CD4-positive, alpha-beta T cell treated with Interleukin-15 for 1 hour (primary cell): Measurements from ENCODE around the gene PER2.
A peak's percentile ranks its signal among the peaks of the same experiment; 100 is the strongest.
"Not testable (repeated sequence)": the region's sequence is repeated elsewhere in the genome, so short reads cannot be mapped to it uniquely, and the experiment has no call there.

Experiments
- DNase-seq: peaks from one replicate; pipeline ENCODE4 v3.0.0-alpha.2; 2020

Gene PER2, protein sequence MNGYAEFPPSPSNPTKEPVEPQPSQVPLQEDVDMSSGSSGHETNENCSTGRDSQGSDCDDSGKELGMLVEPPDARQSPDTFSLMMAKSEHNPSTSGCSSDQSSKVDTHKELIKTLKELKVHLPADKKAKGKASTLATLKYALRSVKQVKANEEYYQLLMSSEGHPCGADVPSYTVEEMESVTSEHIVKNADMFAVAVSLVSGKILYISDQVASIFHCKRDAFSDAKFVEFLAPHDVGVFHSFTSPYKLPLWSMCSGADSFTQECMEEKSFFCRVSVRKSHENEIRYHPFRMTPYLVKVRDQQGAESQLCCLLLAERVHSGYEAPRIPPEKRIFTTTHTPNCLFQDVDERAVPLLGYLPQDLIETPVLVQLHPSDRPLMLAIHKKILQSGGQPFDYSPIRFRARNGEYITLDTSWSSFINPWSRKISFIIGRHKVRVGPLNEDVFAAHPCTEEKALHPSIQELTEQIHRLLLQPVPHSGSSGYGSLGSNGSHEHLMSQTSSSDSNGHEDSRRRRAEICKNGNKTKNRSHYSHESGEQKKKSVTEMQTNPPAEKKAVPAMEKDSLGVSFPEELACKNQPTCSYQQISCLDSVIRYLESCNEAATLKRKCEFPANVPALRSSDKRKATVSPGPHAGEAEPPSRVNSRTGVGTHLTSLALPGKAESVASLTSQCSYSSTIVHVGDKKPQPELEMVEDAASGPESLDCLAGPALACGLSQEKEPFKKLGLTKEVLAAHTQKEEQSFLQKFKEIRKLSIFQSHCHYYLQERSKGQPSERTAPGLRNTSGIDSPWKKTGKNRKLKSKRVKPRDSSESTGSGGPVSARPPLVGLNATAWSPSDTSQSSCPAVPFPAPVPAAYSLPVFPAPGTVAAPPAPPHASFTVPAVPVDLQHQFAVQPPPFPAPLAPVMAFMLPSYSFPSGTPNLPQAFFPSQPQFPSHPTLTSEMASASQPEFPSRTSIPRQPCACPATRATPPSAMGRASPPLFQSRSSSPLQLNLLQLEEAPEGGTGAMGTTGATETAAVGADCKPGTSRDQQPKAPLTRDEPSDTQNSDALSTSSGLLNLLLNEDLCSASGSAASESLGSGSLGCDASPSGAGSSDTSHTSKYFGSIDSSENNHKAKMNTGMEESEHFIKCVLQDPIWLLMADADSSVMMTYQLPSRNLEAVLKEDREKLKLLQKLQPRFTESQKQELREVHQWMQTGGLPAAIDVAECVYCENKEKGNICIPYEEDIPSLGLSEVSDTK (N-terminal part only)

GRCh38 chr2:238287737-238288649 is at the start of gene PER2:
Gene PER2 (minus strand): TSS chr2:238288610. CDS start chr2:238277936, 10,674 bp downstream.
- DNase-seq, result peak; percentile 71

- DNase-seq, result no peak
These were observed 49.4 kb upstream of the PER2 start for GRCh38 chr2:238337846-238338245.

DNA sequence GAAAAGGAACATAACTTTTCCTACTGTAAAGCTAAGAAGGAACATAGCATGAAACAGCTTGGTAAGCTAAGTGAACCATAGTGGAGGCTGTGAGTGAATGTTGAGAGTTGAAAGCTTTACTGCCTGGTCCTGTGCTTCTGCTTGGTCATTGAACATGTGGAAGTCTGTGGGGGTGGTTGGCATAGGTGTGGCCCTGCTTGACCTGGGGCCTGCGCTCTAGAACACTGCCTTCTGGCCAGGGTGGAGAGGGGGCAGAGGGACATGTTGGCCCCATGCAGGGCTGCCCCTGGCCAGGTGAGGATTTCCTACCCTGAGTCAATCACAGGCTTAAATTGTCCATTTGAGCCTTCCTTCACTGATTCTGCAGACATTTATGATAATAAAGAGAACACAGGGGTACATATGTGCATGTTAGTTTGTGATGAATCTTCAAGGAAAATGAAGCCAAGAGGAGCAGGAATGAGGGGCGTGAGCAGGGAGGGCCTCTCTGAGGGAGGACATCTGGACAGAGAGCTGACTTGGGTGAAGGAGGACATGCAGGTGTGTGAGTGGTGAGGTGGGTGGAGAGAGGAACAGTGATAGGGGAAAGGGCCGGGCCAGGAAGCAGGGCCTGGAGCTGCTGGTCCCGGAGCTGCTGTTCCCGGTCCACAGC is 48.5 kb upstream of the PER2 start:
- no peak for DNase-seq

- no peak for DNase-seq
These were observed 47.7 kb upstream of the PER2 start for GRCh38 chr2:238336151-238336550.

- not testable (repeated sequence) for DNase-seq
These were observed 47.2 kb upstream of the PER2 start for GRCh38 chr2:238335591-238335990.

- DNase-seq, result no peak
These were observed 46.5 kb upstream of the PER2 start for GRCh38 chr2:238334885-238335284.

- no peak for DNase-seq
These were observed 43.5 kb upstream of the PER2 start for GRCh38 chr2:238331916-238332315.

DNA sequence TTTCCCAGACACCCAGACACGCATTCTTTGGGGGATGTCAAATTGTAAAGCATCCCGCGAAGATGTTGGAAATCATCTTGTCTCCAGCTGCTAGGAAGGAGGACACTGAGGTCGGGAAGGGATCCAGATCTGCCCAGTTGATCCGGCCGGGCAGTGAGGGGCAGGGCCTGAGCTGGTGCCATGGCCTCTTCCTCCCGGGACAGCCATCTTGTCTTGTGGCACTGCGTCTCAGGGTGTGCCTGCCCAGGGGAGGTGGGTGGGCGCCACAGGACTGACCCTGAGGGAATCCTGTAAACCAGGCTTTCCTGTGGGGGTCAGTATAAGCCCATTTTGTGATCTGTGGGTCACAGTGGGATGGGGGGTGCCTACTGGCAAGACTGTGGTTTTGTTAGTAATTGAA is 42.0 kb upstream of the PER2 start:
- no peak for DNase-seq

GRCh38 chr2:238327751-238328150 is 39.3 kb upstream of the PER2 start:
- no peak for DNase-seq

DNA sequence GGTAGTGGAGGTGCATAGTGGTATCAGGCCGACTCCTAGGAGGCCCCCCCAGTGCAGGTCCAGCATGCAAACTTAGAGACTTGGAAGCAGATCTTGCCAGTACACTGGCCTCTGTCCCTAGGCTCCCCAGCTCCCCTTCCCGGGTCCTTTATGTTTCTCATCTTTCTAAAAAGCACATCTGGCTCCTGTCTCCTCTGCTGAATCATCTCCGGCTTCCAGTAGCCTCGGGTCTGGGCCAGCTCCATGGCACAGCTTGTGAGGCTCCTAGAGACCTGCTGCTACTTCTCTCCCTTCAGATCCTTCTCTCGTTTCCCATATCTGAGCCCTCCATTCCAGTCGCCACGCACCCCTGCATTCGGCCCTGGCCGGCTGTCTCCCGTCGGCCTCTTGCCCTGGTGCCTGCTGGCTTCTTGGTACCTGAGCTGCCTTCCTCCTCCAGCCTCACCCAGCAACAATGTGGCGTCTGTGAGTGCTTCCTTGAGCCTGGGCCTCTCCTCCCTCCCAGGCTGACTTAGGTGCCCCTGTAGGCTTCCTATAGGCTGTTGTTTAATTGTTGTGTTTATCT is 38.5 kb upstream of the PER2 start:
- DNase-seq, result no peak

- no peak for DNase-seq
These were observed 37.3 kb upstream of the PER2 start for GRCh38 chr2:238325694-238326093.

GRCh38 chr2:238324248-238324647 is 35.8 kb upstream of the PER2 start:
- not testable (repeated sequence) for DNase-seq

DNA sequence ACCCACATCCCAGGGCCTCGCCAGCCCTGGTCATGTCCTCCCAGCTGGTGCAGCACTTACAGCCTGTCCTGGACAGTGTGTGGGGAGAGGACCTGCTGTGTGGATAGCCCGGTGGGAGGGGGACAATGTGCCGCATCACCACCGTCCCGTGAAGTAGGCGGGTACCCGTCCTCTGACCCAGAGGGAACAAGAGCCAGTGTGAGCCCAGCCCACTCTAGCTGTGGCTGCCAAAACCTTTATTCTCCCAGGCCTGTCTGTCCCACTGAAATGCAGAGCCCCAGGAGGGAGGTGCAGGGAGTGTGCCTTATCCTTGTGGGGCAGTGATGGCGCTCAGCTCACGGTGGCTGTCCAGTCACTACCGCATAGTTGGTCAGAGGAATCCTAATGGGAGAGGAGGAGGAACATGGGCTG is 33.6 kb upstream of the PER2 start:
- DNase-seq, result no peak

- DNase-seq, result no peak
These were observed 33.1 kb upstream of the PER2 start for GRCh38 chr2:238321467-238321866.

DNA sequence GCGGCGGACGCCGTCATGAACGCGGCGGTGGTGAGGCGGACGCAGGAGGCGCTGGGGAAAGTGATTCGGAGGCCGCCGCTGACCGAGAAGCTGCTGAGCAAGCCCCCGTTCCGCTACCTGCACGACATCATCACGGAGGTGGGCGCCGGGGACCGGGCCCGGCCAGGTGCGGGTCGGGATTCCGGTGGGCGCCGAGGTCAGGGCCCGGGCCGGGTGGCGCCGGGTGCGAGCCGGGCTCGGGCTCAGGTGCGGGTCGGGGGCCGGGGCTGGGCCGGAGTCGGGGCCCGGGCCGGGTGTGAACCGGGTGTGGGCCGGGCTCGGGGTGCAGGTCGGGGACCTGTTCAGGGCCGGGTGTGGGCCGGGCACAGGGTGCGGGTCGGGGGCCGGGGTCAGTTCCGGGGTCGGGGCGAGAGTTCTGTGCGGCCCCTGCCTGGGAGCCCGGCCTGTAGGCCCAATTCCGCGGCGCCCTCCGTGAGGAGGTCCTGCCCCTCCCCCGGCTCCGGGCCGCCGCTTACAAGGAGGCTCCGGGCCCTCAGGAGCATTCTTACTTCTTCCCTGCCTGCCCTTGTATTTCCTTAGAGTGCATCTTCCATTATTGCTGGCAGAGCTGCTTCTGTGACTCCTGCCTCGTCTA is 32.4 kb upstream of the PER2 start:
- DNase-seq, result no peak

GRCh38 chr2:238320246-238320647 is 31.8 kb upstream of the PER2 start, which contains the start of gene TRAF3IP1:
Gene TRAF3IP1 (plus strand): TSS chr2:238320518. CDS start chr2:238320663, 145 bp downstream.
- DNase-seq, result peak; percentile 85

DNA sequence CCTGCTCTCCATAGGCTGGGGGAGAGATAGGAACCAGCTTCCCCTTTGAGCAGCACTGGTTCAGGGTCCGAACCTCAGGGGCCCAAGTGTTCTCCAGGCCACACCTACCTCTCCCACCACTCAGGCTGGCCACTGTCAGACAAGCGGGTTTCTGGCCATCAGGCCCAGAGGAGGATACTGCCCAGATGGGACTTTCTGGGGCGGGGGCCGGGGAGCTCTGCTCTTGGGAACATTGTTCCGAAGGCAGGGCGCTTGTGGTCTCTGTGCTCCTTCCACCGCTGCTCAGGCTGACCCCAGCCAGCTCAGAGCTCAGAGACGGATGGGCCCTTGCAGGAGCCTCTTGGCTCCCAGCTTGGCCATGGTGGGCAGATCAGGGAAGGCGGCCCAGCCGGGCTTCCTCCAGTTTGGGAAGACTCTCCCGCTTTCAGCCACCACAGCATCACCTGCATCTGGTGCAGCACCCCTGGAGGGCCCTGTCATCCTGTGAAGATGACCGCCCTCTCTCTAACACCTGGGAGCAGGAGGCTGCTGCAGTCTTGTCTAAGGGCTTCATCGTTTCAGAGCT is 26.7 kb upstream of the PER2 start:
- DNase-seq, result no peak

DNA sequence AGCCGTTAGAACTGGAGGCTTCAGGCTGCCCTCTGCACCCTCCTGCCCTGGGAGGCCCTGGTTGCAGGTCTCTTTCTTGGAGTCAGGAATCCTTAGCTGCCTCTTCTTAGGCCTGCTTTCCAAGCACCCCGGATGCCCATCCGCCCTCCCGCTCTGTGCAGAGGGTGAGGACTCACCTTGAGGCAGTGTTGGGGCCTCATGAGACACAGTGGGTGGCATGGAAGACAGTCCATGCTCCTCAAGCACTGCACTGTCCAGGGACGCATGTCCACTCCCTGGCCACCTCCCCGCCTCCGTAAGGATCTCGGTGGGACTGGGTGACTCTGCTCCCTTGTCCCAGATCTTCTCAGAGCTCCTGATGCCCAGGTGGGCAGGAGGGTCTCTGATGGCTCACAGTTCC is 26.2 kb upstream of the PER2 start:
- DNase-seq, result no peak

DNA sequence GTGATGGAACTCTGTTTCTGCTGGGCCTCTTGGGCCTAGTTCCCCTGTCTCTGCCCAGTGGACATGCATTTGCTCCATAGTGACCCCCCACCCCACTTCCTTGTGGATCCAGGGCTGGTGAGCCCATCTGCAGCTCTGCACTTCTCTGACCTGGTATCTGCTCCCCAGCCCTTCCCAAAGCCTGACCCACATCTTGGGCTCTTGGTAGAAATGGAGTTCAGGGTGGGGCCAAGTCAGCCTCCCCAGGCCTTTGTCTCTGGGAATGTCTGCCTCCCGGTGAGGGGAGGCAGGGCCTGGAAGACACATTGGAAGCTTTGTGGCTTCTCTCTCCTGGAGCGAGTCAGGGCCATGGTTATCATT is 25.6 kb upstream of the PER2 start:
- no peak for DNase-seq

DNA sequence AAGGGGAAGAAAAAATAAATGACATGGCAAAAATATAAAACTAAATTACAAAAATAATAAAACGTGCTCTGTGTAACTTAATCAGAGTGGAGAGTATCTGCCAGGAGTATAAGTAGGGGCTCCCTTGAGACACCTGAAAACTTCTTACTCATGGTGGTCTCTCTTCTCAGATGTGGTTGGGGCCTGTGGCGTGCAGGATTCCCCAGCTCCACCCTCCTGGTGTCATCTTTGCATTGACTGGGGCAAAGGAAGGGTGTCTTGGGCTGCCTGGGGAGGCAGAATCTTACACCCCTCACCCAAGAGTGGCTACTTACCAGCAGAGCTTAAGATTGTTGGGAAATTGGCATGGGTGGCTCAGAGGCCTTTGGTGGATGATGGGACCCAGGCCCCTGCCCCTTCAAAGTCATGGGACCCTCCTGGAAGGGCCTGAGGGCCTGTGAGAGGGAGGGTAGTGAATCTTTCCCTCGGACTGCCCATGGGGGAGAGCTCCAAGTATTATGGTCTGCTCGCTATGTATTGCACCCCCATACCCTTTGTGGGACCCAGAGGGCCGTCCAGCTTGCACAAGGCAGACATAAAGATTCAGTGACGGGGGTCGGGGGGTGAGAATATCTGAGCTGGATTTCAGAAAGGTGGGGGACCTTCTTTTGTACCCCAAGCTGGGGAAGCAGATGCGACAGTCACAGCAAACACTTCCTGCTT is 25.0 kb upstream of the PER2 start:
- no peak for DNase-seq
